Hepatocyte (in vitro differentiated cells): ENCODE results near the gene CELF4.

Experiments used
- EZH2 ChIP-seq: fragments of 200-600 bp; sonication (generic); IDR thresholded peaks from 2 replicates; pipeline ENCODE4 v1.6.1; 2016; ENCODE audit warnings: antibody characterized with exemption, mild to moderate bottlenecking, borderline replicate concordance
- EZH2phosphoT487 ChIP-seq: fragments of 200-600 bp; sonication (generic); IDR thresholded peaks from one replicate; pipeline ENCODE4 v1.6.1; 2018; ENCODE audit warnings: antibody characterized with exemption, mild to moderate bottlenecking, low read depth, moderate library complexity; ENCODE audit not compliant: unreplicated experiment, severe bottlenecking
- TF ChIP-seq, protein P1 (sequence below): fragments of 200-600 bp; sonication (generic); IDR thresholded peaks from 2 replicates; pipeline ENCODE4 v1.5.1; 2016; ENCODE audit warnings: antibody characterized with exemption, mild to moderate bottlenecking; ENCODE audit not compliant: poor library complexity

DNA sequence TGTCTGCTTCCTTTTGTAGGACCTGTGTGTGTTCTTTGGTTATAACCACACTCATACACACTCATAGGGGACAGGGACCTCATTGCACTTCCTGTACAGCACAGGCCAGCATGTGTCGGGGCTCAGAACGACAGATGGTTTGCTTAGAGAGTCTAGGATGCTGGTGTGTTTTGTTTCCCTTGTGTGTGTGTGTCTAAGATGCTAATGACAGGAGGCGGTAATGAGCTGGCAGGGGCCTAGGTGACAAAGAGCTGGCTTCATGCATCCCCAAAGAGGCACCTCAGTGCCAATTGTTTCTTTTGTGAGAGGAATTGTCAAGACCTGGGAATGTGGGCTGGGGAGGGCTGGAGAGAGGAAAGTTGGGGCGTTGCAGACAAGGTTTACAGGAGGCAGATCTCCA, 66.6 kb downstream of the CELF4 start:
- TF ChIP-seq, protein P1, sequence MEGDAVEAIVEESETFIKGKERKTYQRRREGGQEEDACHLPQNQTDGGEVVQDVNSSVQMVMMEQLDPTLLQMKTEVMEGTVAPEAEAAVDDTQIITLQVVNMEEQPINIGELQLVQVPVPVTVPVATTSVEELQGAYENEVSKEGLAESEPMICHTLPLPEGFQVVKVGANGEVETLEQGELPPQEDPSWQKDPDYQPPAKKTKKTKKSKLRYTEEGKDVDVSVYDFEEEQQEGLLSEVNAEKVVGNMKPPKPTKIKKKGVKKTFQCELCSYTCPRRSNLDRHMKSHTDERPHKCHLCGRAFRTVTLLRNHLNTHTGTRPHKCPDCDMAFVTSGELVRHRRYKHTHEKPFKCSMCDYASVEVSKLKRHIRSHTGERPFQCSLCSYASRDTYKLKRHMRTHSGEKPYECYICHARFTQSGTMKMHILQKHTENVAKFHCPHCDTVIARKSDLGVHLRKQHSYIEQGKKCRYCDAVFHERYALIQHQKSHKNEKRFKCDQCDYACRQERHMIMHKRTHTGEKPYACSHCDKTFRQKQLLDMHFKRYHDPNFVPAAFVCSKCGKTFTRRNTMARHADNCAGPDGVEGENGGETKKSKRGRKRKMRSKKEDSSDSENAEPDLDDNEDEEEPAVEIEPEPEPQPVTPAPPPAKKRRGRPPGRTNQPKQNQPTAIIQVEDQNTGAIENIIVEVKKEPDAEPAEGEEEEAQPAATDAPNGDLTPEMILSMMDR = no peak
- TF ChIP-seq EZH2phosphoT487 = no peak
- no peak for TF ChIP-seq EZH2
